Activated CD8-positive, alpha-beta memory T cell treated with anti-CD3 and anti-CD28 coated beads for 4 hours (primary cell): Measurements from ENCODE around the gene KSR1.
"Not testable (repeated sequence)": the region's sequence is repeated elsewhere in the genome, so short reads cannot be mapped to it uniquely, and the experiment has no call there.

Experiments
- DNase-seq, 2 donors: peaks; one replicate each; pipeline ENCODE4 v3.0.0-alpha.2; 2020; ENCODE audit warnings: low read depth in 2 of 2

The KSR1 gene

DNA sequence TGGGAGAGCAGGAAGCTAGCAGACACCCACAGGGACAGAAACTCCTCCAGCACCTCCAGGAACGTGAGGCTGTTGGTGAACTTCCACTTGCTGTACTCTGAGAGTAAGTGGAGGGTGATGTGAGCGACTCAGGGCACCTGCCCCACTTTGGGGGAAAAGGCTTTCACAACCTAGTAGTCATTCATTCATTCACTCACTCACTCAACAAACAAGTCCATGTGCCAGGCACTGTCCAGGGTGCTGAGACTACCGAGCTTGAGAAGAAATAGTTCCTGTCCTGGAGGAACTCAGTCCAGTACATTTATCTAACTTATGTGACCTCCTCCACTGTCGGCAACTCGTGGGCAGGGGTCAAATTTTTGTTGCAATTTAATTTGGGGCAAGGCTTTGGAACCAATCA is 201.4 kb downstream of the KSR1 start:
- DNase-seq = no peak

DNA sequence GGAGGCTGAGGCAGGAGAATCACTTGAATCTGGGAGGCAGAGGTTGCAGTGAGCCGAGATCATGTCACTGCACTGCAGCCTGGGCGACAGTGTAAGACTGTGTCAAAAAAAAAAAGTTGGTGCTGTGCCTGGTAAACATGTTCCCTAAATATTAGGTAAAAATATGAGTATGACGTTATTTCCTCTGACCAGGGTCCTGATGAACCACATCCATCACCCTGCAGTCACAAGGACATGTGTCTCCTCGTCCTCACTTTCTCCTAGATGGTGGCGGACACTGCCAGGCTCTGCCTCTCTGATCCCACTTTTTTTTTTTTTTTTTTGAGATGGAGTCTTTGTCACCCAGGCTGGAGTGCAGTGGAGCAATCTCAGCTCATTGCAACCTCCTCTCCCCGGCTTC is 203.4 kb downstream of the KSR1 start:
- DNase-seq = no peak

DNA sequence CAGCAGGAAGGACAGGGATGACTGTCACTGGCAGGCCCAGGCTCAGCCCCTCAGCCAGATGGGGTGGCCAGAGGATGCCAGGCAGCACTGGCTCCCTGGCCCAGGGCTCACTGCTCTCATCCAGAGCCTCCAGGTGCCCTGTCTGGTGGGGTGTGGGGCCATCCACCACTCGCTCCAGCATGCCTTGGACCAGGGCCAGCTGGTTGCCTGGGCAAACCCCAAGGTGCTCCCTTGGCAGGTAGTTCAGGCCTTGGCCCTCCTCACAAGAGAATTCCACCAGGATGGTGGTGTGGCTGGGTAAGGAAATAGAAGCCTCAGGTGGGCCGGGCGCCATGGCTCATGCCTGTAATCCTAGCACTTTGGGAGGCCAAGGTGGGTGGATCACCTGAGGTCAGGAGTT is 204.2 kb downstream of the KSR1 start:
- no peak for DNase-seq

DNA sequence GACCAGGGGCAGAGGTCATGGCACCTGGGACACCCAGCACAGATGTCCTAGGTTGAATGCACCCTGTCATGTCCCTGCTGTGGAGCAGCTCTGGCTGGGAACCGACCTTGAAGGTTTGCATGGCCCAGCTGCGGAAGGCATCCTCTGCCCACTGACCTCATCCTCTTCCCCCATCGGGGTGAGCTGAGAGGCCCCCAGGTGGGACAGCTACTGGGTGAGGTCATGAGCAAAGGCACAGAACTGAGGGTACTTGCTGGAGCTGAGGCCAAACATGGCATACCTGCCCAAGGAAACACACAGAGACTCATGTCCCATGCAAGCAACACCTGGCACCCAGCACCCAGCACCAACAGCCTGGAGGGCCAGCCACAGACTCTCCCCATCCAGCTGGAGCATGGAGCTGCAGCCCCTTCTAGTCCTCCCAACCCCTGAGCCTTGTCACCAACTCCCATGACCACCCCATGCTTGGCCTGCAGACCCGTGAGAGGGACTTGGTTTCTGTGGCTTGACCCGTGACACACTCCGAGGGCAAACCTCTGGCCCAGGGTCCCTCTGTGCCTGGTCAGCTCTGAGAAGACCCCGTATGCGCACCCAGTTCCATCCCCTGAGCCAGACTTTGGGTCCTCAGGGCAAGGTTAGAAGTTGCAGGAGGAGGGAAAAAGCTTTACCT is 207.8 kb downstream of the KSR1 start:
- no peak for DNase-seq

DNA sequence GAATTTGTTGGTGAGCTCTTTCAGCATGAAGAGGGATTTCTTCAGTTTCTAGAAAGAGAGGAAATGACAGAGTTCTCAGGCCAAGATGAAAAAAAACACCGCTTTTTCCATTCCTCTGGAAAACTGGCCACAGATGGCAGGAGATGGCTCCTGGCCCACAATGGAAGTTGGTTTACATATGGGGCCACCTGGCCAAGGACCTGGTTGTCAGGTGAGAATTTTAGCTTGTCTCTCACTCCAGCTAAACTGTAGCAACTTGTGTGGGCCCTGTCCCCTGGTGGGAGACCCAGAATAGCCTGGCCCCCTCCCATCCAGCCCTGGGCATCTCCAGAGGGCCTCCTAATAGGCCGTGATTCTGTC is 208.3 kb downstream of the KSR1 start:
- no peak for DNase-seq

DNA sequence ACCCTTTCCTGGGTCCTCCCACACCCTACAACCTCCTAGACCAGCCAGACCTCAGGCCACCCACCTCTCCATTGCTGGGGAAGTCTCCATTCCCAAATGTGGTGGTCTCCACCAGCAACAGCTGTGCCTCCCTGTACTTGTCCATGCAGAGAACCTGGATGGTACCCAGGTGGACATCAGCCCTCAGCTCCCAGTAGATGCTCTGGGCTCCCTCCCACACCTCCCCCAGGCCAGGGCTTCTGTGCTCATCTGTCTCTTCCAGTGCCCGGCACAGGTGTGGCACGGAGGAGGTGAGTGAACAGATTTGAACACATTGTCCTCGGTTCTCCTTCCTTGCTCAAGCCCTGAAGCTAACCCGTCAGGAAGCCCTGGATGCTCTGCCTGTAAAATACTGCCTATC is 209.3 kb downstream of the KSR1 start:
- DNase-seq = no peak

DNA sequence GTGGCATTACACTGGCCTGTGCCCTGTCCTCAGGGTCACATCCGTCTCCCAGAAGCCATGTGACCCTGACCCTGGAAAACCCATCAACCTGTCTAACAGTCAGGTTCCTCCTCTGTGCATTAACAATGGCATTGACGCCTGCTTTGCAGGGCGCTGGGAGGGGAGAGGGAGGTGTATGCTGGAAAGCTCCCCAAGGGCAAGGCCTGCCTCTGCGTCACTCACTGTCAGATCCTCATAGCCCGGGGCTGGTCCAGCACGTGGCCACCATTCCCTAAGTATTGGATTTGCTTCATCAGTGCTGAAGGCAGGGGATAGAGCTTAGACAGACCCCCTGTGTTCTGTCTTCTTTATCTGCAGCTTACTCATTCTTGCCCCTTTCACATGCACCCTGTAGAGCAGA is 210.0 kb downstream of the KSR1 start:
- DNase-seq = not testable (repeated sequence)

DNA sequence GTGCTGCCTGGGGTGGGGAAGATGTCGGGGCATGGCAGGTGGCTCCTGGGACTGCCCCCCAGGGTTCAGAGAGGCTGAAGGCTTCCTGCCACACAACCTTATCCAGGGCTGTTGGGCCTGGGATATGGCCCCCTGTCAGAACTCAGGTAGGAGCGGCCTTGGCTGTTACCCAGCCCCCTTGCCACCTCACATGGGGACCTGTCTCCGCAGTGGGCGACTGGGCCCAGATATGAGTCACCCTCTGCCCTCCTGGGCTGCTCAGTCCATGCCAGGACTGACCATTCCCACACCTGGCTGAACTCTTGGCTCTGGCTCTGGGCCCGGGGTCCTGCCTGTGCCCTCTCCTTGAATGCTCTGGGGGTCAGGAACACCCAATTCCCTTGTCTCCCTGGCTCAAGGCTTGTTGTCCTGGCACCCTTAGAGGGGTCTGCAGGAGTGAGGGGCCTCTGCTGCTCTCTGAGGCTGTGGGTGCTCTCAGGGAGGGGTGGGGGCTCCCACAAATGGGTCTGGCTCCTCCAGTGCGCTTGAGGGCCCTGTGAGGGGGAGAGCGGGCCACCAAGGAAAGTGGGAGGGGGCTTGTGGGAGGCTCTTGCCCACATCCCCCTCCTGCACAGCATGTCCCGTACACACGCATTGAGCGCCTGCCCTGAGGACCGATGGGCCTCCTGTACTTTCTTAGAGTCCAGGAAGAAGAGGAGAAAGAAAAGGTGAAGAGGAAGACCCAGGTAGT is 210.7 kb downstream of the KSR1 start:
- DNase-seq = no peak

DNA sequence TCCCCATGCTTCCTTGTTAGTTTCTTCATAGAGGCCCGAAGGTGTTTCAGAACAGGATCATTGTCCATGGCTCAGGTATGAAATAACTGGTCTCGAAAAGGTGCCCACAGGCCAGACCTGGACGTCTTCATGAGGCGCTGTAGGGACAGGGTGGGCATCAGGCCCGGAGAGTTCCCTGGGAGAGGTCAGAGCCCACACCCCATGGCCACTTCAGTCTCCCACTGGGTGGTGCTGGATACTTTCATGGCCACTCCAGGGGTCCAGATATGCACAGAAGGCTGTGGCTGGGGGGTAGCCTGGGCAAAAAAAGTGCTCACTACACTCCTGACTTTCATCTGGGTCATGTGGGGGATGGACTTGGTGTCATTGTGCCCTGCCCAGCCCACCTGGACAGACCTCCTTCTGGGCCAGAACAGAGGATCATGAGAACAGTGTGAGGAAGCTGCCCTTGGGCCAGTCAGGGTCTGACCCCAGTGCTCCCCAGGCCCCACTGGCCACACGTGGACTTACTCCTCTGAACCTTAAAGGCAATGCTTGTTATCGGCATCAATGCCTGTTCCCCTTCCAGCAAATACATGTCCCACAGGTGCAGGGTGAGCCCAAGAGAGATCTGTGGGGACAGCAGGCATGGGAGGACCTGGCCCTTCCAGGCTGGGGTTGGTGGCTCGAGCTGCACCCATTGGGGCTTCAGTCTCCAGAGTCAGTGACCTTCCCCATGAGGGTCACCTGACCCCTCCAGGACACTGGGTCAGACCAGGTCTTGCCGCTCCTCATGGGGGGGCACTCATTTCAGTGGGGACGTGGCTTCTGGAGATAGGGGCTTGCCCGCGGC is 211.6 kb downstream of the KSR1 start:
- no peak for DNase-seq

DNA sequence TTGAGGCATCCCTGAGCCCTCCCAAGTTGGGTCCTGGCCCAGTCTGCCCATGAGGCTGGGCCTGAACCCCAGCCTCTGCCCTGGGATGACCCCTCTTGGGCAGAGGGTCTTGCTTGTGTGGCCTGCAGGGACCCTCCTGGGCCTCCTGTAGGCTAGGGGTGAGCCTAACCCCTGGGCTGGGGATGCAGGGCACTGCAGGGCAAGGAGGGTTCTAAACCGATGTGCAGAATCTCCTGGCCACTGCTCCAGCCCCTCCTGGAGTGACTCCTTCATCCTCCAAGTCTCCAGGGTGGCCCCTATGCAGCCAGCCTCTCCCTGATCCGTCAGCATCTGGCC is 212.2 kb downstream of the KSR1 start:
- DNase-seq = no peak

DNA sequence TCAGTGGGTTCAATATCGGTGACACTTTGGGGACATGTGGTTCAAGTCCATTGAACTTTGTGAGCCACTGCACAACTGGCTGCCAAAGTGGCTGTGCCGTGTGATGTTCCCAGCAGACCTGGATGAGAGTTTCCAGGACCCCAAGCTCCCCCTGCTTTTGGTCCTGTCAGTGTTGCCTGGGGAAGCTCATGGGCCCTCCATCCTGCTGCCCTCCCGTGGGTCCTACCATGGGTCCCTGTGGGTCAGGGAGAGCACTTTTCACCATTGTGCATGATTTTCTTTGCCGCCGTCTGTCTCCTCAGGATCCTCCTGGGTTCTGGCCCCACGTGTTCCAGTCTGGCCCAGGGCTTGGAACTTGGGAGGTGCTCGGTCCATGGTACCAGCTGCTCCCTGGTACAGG is 212.9 kb downstream of the KSR1 start:
- DNase-seq = no peak

DNA sequence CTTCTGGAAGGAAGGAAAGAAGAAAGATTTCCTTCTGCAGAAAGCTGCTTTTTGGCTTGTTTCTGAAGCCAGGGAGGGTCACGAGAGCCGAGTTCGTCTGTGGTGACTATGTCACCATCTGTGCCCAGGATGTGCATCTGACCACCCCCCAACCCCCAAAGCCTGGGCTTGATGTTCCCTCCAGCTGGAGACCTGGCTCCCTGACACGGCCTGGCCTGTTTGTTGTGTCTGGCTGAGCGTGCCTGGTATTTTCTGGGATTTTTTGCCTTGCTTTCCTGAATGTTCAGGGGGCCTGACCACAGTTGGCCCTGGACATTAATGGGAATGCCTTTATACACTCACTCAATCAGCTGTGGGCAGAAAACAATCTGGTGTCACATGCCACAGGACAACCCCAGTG is 213.6 kb downstream of the KSR1 start:
- DNase-seq = no peak

DNA sequence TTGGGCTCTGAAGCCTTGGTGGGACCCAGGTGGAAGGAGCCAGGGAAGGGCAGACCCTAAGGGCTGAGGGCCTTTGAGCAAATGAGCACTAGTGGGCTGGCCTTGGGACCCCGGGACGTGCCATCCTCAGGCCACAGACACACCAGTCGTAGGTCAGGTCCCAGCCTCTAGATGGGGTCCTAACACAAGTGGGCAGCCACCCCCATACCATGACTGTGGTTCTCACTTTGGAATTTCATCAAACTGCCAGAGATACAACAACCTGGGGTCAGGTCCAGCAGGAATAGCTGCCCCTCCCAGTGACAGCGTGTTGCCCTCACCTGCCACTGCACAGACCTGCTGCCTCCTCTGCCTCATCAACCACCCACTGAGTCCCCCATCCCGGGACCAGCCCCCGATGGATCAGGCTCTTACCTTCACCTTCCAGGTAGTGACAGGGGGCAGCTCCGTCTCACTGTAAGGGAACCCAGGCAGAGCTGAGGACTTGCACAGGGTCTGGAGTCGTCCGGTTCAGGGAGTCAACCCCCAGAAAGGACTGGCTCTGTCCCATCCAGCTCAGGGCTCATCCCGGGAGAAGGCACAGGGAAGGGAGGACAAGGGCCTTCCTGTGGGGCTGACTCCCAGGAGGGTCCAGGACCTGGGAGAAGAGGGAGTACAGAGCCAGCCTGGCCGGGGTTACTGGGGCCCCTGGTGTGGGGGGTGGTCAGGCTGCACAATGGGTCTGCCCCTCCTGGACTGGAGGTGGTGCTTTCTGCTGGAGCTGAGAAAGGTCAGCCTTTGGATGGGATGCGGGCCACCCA is 214.7 kb downstream of the KSR1 start:
- no peak for DNase-seq

DNA sequence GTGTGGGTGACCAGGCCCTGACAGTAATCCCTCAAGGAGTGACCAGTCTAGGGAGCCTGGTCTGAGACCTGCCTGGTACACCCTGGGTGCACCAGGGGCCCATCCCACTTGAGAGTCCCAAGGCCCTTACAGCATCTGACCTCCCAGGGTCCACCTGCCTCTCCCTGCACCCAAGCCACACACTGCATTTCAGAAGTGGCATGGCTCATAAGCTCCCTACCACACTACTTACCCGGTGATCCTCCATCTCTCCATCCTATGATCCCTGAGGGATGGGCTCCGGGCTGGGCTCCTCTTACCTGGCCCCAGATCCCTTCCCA is 215.3 kb downstream of the KSR1 start:
- DNase-seq = no peak

DNA sequence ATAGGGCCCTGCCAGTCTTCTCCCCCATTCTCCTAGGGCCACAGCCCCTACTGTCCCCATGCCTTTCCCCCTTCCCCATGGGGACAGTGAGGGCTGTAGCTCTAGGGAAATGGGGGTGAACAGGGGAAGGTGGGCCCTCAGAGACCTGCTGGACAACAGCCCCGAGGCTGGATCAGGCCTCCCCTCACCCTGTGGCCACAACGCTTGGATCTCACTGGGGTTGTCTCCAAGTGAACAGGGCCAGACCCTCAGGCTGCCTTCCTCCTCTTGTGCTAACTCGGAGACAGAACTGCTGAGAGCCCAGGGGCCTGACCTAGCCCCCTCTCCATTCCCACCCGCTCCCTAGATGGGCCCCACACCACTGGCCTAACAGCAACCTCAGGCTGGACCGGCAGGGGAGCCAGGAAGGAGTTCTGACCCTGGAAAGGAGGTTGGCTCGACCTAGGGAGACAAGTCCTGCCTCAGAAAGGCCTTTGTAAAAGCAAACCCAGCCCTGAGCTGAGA is 215.8 kb downstream of the KSR1 start:
- not testable (repeated sequence) for DNase-seq

DNA sequence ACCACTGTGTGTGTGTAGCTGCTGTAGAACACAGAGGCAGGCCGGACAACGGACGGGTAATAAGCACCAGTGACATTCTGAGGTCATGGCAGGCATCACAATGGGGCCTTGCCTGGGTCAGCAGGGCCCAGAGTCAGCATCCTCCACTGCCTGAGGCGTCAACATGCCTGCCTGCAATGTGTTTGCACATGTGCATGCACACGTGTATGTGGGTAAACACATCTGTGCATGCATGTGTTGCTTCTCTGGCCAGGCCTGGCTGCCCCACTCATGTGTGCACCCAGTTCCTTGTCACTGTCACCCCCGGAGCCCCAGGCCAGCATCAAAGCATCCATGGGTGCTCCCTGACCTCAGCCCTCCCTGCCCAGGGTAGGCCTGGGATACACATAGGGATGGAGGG is 218.1 kb downstream of the KSR1 start:
- DNase-seq = no peak
